Sigmoid colon (tissue), 7 donors: Measurements from ENCODE around the gene CX3CL1. TPM values are rescaled to one million over a fixed set of nuclear protein-coding genes. Genes with fewer than 3 reads are reported as not detected.

Source experiments
- DNase-seq: peaks from one replicate; pipeline ENCODE4 v3.0.0-alpha.2; 2019
- H3K27ac ChIP-seq, 4 donors: fragments of 200-600 bp; sonication (generic); one replicate each; pipeline ENCODE4 v1.5.1; 2016 to 2019; ENCODE audit warnings: mild to moderate bottlenecking in 1 of 4
- H3K27me3 ChIP-seq, 3 donors: fragments of 200-600 bp; sonication (generic); one replicate each; pipeline ENCODE4 v1.5.1; 2019; ENCODE audit warnings: mild to moderate bottlenecking in 1 of 3
- H3K36me3 ChIP-seq, 4 donors: fragments of 200-600 bp; sonication (generic); one replicate each; pipeline ENCODE4 v1.5.1; 2016 to 2019
- H3K4me1 ChIP-seq, 4 donors: fragments of 200-600 bp; sonication (generic); one replicate each; pipeline ENCODE4 v1.5.1; 2017 to 2019
- H3K4me3 ChIP-seq, 4 donors: fragments of 200-600 bp; sonication (generic); one replicate each; pipeline ENCODE4 v1.5.1; 2017 to 2019; ENCODE audit warnings: mild to moderate bottlenecking in 2 of 4, moderate library complexity in 1 of 4
- H3K9me3 ChIP-seq, 4 donors: fragments of 200-600 bp in 3 of 4; sonication (generic) in 3 of 4; one replicate each; pipeline versions ENCODE4 v1.5.1 to v1.6.1; 2013 to 2019
- CTCF ChIP-seq, 4 experiments: fragments of 450-650 bp in 3 of 4; fragments of 200-600 bp in 1 of 4; IDR thresholded peaks; one replicate each; pipeline ENCODE4 v1.5.1; 2016 to 2019; ENCODE audit warnings: antibody characterized with exemption in 4 of 4, mild to moderate bottlenecking in 3 of 4, moderate library complexity in 2 of 4
- EP300 ChIP-seq, 4 donors: sonication (generic); formaldehyde crosslinking; IDR thresholded peaks; one replicate each; pipeline ENCODE4 v1.6.1; 2017; ENCODE audit warnings: antibody characterized with exemption in 4 of 4
- POLR2A ChIP-seq, 2 donors: fragments of 450-650 bp; IDR thresholded peaks; one replicate each; pipeline ENCODE4 v1.6.1; 2016; ENCODE audit warnings: antibody characterized with exemption in 2 of 2, mild to moderate bottlenecking in 2 of 2, moderate library complexity in 2 of 2
- POLR2AphosphoS5 ChIP-seq, 4 donors: sonication (generic); formaldehyde crosslinking; IDR thresholded peaks; one replicate each; pipeline ENCODE4 v1.6.1; 2017; ENCODE audit warnings: antibody characterized with exemption in 4 of 4
- WGBS, 2 donors: extraction: QIAGEN DNeasy Blood & Tissue Kit; methylation state at CpG; one replicate each; pipeline ENCODE4 v1.1.7; 2013; 5-methylcytosine and 5-hydroxymethylcytosine counted together
- intact Hi-C: fragments of 100-400 bp; cut with DNase I; formaldehyde crosslinking; loops from one replicate; pipeline ENCODE4 v1.15.1; 2023
- polyA plus RNA-seq, 3 donors: library from polyadenylated mRNA; stranded (reverse); fragments of 200-250 nt; gene quantifications; one replicate each; pipeline ENCODE4 v1.2.3, GENCODE V29; 2013
- total RNA-seq, 4 donors: library from RNA; depleted of rRNA; stranded (reverse); fragments of >200 nt; gene quantifications; one replicate each; pipeline ENCODE4 v1.1.0, GENCODE V29; 2016
- donor health status: healthy with polysubstance abuse.
- donor health status: Bipolar disorder and iron deficiency.
- donor health status: healthy.

CX3CL1 gene
- total and polyA plus RNA-seq, 7 donors: 0.23 to 18.6 (median 4.8) TPM

GRCh38 chr16:57427307-57427706, 55.0 kb downstream of the CX3CL1 start:
- WGBS, 2 donors: 83 to 89% methylated on average over 8 of the region's 8 CpGs
- peaks cover 12 to 50% (median 33%) of the 10 kb centered on the region in 4 donors for H3K36me3 ChIP-seq

GRCh38 chr16:57427824-57428223, 55.5 kb downstream of the CX3CL1 start:
- intact Hi-C loops: no loop called here
- no peak for DNase-seq
- Histone ChIP-seq H3K4me1 (no peaks in the 10 kb centered on the region), H3K27ac (no peak overlapping the region), H3K36me3 (peaks cover 12 to 55% (median 37%) of the 10 kb centered on the region in 4 donors), H3K27me3 (no peaks in the 10 kb centered on the region), H3K4me3 (no peak overlapping the region), H3K9me3 (no peaks in the 10 kb centered on the region)
- TF ChIP-seq POLR2AphosphoS5 (IDR thresholded peaks at IDR 0.05) (no peak), EP300 (IDR thresholded peaks at IDR 0.05) (no peak), CTCF (IDR thresholded peaks at IDR 0.05) (no peak), POLR2A (IDR thresholded peaks at IDR 0.05) (no peak)

More at GRCh38 chr16:57427307-57427706, 55.0 kb downstream of the CX3CL1 start:
- Histone ChIP-seq H3K4me3 (no peak overlapping the region), H3K27me3 (no peaks in the 10 kb centered on the region), H3K9me3 (no peaks in the 10 kb centered on the region), H3K4me1 (peaks cover 0 to 4% (median 2%) of the 10 kb centered on the region in 4 donors), H3K27ac (no peak overlapping the region)
- no peak for DNase-seq
- intact Hi-C loops: no loop called here
- no peak for TF ChIP-seq CTCF (IDR thresholded peaks at IDR 0.05)
- TF ChIP-seq POLR2AphosphoS5 (IDR thresholded peaks at IDR 0.05): no peak
- TF ChIP-seq EP300 (IDR thresholded peaks at IDR 0.05): no peak
- TF ChIP-seq POLR2A (IDR thresholded peaks at IDR 0.05): no peak

- TF ChIP-seq EP300 (IDR thresholded peaks at IDR 0.05) (no peak), POLR2A (IDR thresholded peaks at IDR 0.05) (no peak), CTCF (IDR thresholded peaks at IDR 0.05) (no peak), POLR2AphosphoS5 (IDR thresholded peaks at IDR 0.05) (no peak)
- H3K4me1 ChIP-seq: no peaks in the 10 kb centered on the region
- intact Hi-C loops: no loop called here
- no peak overlapping the region for H3K4me3 ChIP-seq
- WGBS, 2 donors: 92% methylated on average over 5 of the region's 5 CpGs
- no peaks in the 10 kb centered on the region for H3K27me3 ChIP-seq
- DNase-seq: no peak
- H3K9me3 ChIP-seq: no peaks in the 10 kb centered on the region
- peaks cover 12 to 86% (median 64%) of the 10 kb centered on the region in 4 donors for H3K36me3 ChIP-seq
- no peak overlapping the region for H3K27ac ChIP-seq
These were observed 58.7 kb downstream of the CX3CL1 start for GRCh38 chr16:57430955-57431354.

GRCh38 chr16:57432505-57432904, 60.2 kb downstream of the CX3CL1 start:
- no peak overlapping the region for H3K27ac ChIP-seq
- no peaks in the 10 kb centered on the region for H3K4me1 ChIP-seq
- no peak for DNase-seq
- H3K9me3 ChIP-seq: no peaks in the 10 kb centered on the region
- 88 to 89% methylated on average over 2 of the region's 2 CpGs for WGBS, 2 donors
- H3K27me3 ChIP-seq: no peaks in the 10 kb centered on the region
- TF ChIP-seq POLR2A (IDR thresholded peaks at IDR 0.05) (no peak), POLR2AphosphoS5 (IDR thresholded peaks at IDR 0.05) (no peak), CTCF (IDR thresholded peaks at IDR 0.05) (no peak), EP300 (IDR thresholded peaks at IDR 0.05) (no peak)
- intact Hi-C loops: no loop called here
- H3K36me3 ChIP-seq: peaks cover 12 to 97% (median 71%) of the 10 kb centered on the region in 4 donors
- no peak overlapping the region for H3K4me3 ChIP-seq

- Histone ChIP-seq H3K4me1 (no peaks in the 10 kb centered on the region), H3K27me3 (no peaks in the 10 kb centered on the region), H3K9me3 (no peaks in the 10 kb centered on the region), H3K4me3 (no peak overlapping the region), H3K36me3 (peaks cover 12 to 97% (median 73%) of the 10 kb centered on the region in 4 donors), H3K27ac (no peak overlapping the region)
- 84 to 96% methylated on average over 3 of the region's 3 CpGs for WGBS, 2 donors
- TF ChIP-seq POLR2AphosphoS5 (IDR thresholded peaks at IDR 0.05): no peak
- TF ChIP-seq EP300 (IDR thresholded peaks at IDR 0.05): no peak
- no peak for TF ChIP-seq POLR2A (IDR thresholded peaks at IDR 0.05)
- TF ChIP-seq CTCF (IDR thresholded peaks at IDR 0.05): no peak
- intact Hi-C loops: no loop called here
- DNase-seq: no peak
These were observed 60.7 kb downstream of the CX3CL1 start for GRCh38 chr16:57432989-57433388.
